ENCODE results near the gene XRCC1.
A peak's percentile ranks its signal among the peaks of the same experiment; 100 is the strongest.
"Not testable (repeated sequence)": the region's sequence is repeated elsewhere in the genome, so short reads cannot be mapped to it uniquely, and the experiment has no call there.

XRCC1 gene

GRCh38 chr19:43605875-43606568 is 30.7 kb upstream of the XRCC1 start (continued):
- TF ChIP-seq ZBTB6 (tag by site-specific recombination; IDR thresholded peaks at IDR 0.05): peak; percentile 58
- peak; percentile 90 for TF ChIP-seq ZNF362 (tag by site-specific recombination; IDR thresholded peaks at IDR 0.05)
- 0 out of 2 replicates have a peak, but pooled peaks have one; percentile 49 for TF ChIP-seq ZNF2 (tag by site-specific recombination; IDR thresholded peaks at IDR 0.05)
- TF ChIP-seq ZNF121 (tag by site-specific recombination; IDR thresholded peaks at IDR 0.05): peak; percentile 99
- TF ChIP-seq ZBTB17 (tag by site-specific recombination; IDR thresholded peaks at IDR 0.05): 0 out of 2 replicates have a peak, but pooled peaks have one; percentile 25
- 0 out of 2 replicates have a peak, but pooled peaks have one; percentile 7 for TF ChIP-seq CTCF (tag by site-specific recombination; IDR thresholded peaks at IDR 0.05)
- TF ChIP-seq ZBTB20 (tag by site-specific recombination; IDR thresholded peaks at IDR 0.05): peak; percentile 49; the same call in 1 of the 2 replicates
- no peak; the same call in 1 of the 2 replicates for TF ChIP-seq KLF1 (tag by site-specific recombination; IDR thresholded peaks at IDR 0.05)
- TF ChIP-seq ZSCAN30 (tag by site-specific recombination; IDR thresholded peaks at IDR 0.05): no peak; the same call in 1 of the 2 replicates

GRCh38 chr19:43600326-43600725 is 25.0 kb upstream of the XRCC1 start:
- Histone ChIP-seq H3K4me1 (ENCODE audit: control insufficient read depth, insufficient read depth, low read length) (peaks cover 14% of the 10 kb centered on the region), H3K36me3 (ENCODE audit: control insufficient read depth in 2 of 2, insufficient read depth in 1 of 2, low read length in 2 of 2) (peaks cover 49 to 57% of the 10 kb centered on the region in 2 experiments)
- not testable (repeated sequence) for H3K4me3 ChIP-seq (ENCODE audit: low read depth, low read length); H3K9me3 ChIP-seq (ENCODE audit: control insufficient read depth, insufficient read depth, low read depth, low read length); H3K27ac ChIP-seq (ENCODE audit: extremely low read depth, low read depth, low read length)
- ChIA-PET CTCF (interaction anchor here (0.7 to 1.4 kb wide), 5 partner anchors 45 to 166 kb away, joined by 3 to 9 read pairs (median 4); no protein-coding TSS in a partner anchor), POLR2A (interaction anchor here (0.6 to 1.9 kb wide), 3 partner anchors 15 to 26 kb away, joined by 3 to 6 read pairs (median 4); no protein-coding TSS in a partner anchor)

- TF ChIP-seq CTCF (tag by site-specific recombination; IDR thresholded peaks at IDR 0.05): peak; percentile 44
- no peak for TF ChIP-seq ZNF596 (tag by site-specific recombination; IDR thresholded peaks at IDR 0.05)
- peaks cover 19% of the 10 kb centered on the region for H3K4me1 ChIP-seq (ENCODE audit: control insufficient read depth, insufficient read depth, low read length)
- no peak overlapping the region for H3K4me3 ChIP-seq (ENCODE audit: low read depth, low read length)
- H3K27ac ChIP-seq (ENCODE audit: extremely low read depth, low read depth, low read length): no peak overlapping the region
- CTCF ChIA-PET: interaction anchor here (0.7 to 1.4 kb wide), 5 partner anchors 45 to 167 kb away, joined by 3 to 9 read pairs (median 4); no protein-coding TSS in a partner anchor
- POLR2A ChIA-PET: interaction anchor here (1.1 to 1.9 kb wide), 2 partner anchors 16 to 27 kb away, joined by 3 to 6 read pairs; no protein-coding TSS in a partner anchor
- no peaks in the 10 kb centered on the region for H3K9me3 ChIP-seq (ENCODE audit: control insufficient read depth, insufficient read depth, low read depth, low read length)
- peaks cover 49 to 57% of the 10 kb centered on the region in 2 experiments for H3K36me3 ChIP-seq (ENCODE audit: control insufficient read depth in 2 of 2, insufficient read depth in 1 of 2, low read length in 2 of 2)
Observed at GRCh38 chr19:43599635-43600295, 24.4 kb upstream of the XRCC1 start.

Measured in HEK293 (cell line).